Fibroblast of peridontal ligament (primary cell): ENCODE results near the gene ROBO1.
A peak's percentile ranks its signal among the peaks of the same experiment; 100 is the strongest.
"Not testable (repeated sequence)": the region's sequence is repeated elsewhere in the genome, so short reads cannot be mapped to it uniquely, and the experiment has no call there.

Experiments
- DNase-seq: peaks from one replicate; pipeline ENCODE4 v3.0.0-alpha.2; 2010; ENCODE audit errors: extremely low read depth

The ROBO1 gene

GRCh38 chr3:79551997-79552396 is 215.8 kb downstream of the ROBO1 start:
- DNase-seq: no peak

GRCh38 chr3:79551321-79551892 is 216.4 kb downstream of the ROBO1 start:
- DNase-seq: no peak

- no peak for DNase-seq
Observed at GRCh38 chr3:79543218-79543982, 224.4 kb downstream of the ROBO1 start.

- DNase-seq: no peak
Observed at GRCh38 chr3:79534727-79535126, 233.1 kb downstream of the ROBO1 start.

GRCh38 chr3:79531566-79532295 is 236.1 kb downstream of the ROBO1 start:
- no peak for DNase-seq

- DNase-seq: peak; percentile 57
Observed at GRCh38 chr3:79521221-79521848, 246.5 kb downstream of the ROBO1 start.

GRCh38 chr3:79517766-79518413 is 249.9 kb downstream of the ROBO1 start:
- DNase-seq: peak; percentile 51

- no peak for DNase-seq
Observed at GRCh38 chr3:79516795-79517194, 251.0 kb downstream of the ROBO1 start.

- DNase-seq: no peak
Observed at GRCh38 chr3:79515072-79515471, 252.7 kb downstream of the ROBO1 start.

- DNase-seq: no peak
Observed at GRCh38 chr3:79514069-79514468, 253.7 kb downstream of the ROBO1 start.

GRCh38 chr3:79506751-79507150 is 261.0 kb downstream of the ROBO1 start:
- no peak for DNase-seq

GRCh38 chr3:79502216-79502681 is 265.5 kb downstream of the ROBO1 start:
- not testable (repeated sequence) for DNase-seq

GRCh38 chr3:79497447-79498111 is 270.2 kb downstream of the ROBO1 start:
- peak; percentile 54 for DNase-seq

- DNase-seq: peak; percentile 49
Observed at GRCh38 chr3:79491029-79491641, 276.7 kb downstream of the ROBO1 start.

- DNase-seq: peak; percentile 73
Observed at GRCh38 chr3:79490165-79491028, 277.4 kb downstream of the ROBO1 start.

GRCh38 chr3:79488407-79488806 is 279.4 kb downstream of the ROBO1 start:
- DNase-seq: no peak

GRCh38 chr3:79480746-79481145 is 287.1 kb downstream of the ROBO1 start:
- DNase-seq: no peak

GRCh38 chr3:79478620-79479019 is 289.2 kb downstream of the ROBO1 start:
- no peak for DNase-seq

- DNase-seq: no peak
Observed at GRCh38 chr3:79477242-79477641, 290.6 kb downstream of the ROBO1 start.

GRCh38 chr3:79473993-79474392 is 293.8 kb downstream of the ROBO1 start:
- DNase-seq: no peak
